ENCODE data around the gene ADGRE1.
A peak's percentile ranks its signal among the peaks of the same experiment; 100 is the strongest.

Gene ADGRE1

DNA sequence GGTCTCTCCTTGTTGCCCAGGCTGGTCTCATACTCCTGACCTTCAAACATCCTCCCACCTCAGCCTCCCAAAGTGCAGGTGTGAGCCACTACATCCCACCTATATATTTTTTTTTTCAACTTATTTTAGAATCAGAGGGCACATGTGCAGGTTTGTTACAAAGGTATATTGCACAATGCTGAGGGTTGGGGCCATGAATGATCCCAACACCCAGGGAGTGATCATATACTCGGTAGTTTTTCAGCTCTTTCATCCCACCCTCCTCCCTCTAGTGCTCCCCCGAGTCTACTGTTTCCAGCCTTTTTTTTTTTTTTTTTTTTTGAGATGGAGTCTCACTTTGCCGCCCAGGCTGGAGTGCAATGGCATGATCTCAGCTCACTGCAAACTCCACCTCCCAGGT is 38.4 kb upstream of the ADGRE1 start:
- Histone ChIP-seq H3K14ac (ENCODE audit: low read length) (no peak overlapping the region), H3K4me3 (ENCODE audit: low read depth, low read length) (no peak overlapping the region), H3K4me2 (ENCODE audit: low read length) (no peak overlapping the region), H2BK12ac (ENCODE audit: low read length) (no peak overlapping the region), H2AK5ac (ENCODE audit: low read length) (no peak overlapping the region), H3K36me3 (ENCODE audit: control insufficient read depth in 1 of 2, insufficient read depth in 2 of 2, low read length in 2 of 2) (no peaks in the 10 kb centered on the region), H3K27me3 (ENCODE audit: insufficient read depth, low read length) (no peaks in the 10 kb centered on the region), H3K79me2 (ENCODE audit: control insufficient read depth, insufficient read depth, low read length, poor library complexity) (no peaks in the 10 kb centered on the region), H4K91ac (ENCODE audit: low read depth, low read length) (no peak overlapping the region), H3K4ac (ENCODE audit: low read depth, low read length) (no peak overlapping the region), H3K23ac (ENCODE audit: low read length) (no peak overlapping the region), H3K18ac (ENCODE audit: low read length) (no peak overlapping the region), H4K8ac (ENCODE audit: low read depth, low read length) (no peak overlapping the region), H3K79me1 (ENCODE audit: low read length) (no peaks in the 10 kb centered on the region), H4K12ac (ENCODE audit: low read depth, low read length) (no peak overlapping the region), H2AFZ (ENCODE audit: insufficient read depth, low read length, poor library complexity) (no peak overlapping the region), H2BK120ac (ENCODE audit: insufficient read depth, low read length, poor library complexity) (no peak overlapping the region), H3K9ac (ENCODE audit: low read length) (no peak overlapping the region), H2BK5ac (ENCODE audit: low read depth, low read length, poor library complexity) (no peak overlapping the region), H3K4me1 (ENCODE audit: control insufficient read depth in 1 of 2, insufficient read depth in 2 of 2, low read length in 2 of 2) (no peaks in the 10 kb centered on the region), H3K27ac (ENCODE audit: low read depth, low read length) (no peak overlapping the region), H3K9me3 (ENCODE audit: insufficient read depth, low read depth, low read length) (no peaks in the 10 kb centered on the region)
- no CpG with 5 or more reads among the region's 3 CpGs for WGBS (ENCODE audit: extremely low coverage, insufficient coverage, insufficient read length)
- no peak for DNase-seq

DNA sequence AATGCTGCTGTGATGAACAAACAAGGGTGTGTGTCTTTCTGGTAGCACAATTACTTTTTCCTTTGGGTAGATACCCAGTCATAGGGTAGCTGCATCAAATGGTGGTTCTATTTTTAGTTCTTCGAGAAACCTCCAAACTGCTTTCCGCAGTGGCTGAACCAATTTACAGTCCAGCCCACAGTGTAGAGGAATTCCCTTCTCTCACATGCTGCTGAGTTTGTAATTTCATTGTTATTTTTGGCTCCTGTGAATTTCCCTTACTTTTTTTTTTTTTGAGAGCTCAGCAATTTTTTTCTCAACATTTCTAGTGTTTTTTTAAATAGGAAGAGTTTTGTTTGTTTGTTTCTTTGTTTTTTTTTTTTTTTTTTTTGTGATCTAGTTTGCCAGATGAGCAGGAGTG is 37.5 kb upstream of the ADGRE1 start:
- no CpG with 5 or more reads among the region's 2 CpGs for WGBS (ENCODE audit: extremely low coverage, insufficient coverage, insufficient read length)

DNA sequence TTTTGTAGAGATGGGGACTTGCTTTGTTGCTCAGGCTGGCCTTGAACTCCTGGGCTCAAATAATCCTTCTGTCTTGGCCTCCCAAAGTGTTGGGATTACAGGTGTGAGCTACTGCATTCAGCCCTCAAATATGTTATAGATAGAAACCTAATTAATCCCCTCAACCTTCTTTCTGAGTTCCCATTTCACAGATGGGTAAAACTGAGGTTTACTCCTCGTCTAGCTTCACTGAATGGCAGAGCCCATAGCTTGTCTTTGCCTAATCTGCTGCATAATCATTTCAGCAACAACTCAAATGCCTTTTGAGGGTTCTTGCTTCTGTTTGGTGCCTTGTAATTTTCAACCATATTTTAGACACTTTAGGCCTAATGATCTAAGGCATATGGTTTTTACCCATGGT is 36.0 kb upstream of the ADGRE1 start:
- H2BK12ac ChIP-seq (ENCODE audit: low read length) = no peak overlapping the region
- no peak overlapping the region for H2AFZ ChIP-seq (ENCODE audit: insufficient read depth, low read length, poor library complexity)
- H3K9me3 ChIP-seq (ENCODE audit: insufficient read depth, low read depth, low read length) = no peaks in the 10 kb centered on the region
- DNase-seq = no peak
- H3K4ac ChIP-seq (ENCODE audit: low read depth, low read length) = no peak overlapping the region
- no peak overlapping the region for H3K4me3 ChIP-seq (ENCODE audit: low read depth, low read length)
- H2BK120ac ChIP-seq (ENCODE audit: insufficient read depth, low read length, poor library complexity) = no peak overlapping the region
- H3K36me3 ChIP-seq (ENCODE audit: control insufficient read depth in 1 of 2, insufficient read depth in 2 of 2, low read length in 2 of 2) = no peaks in the 10 kb centered on the region
- no peak overlapping the region for H3K23ac ChIP-seq (ENCODE audit: low read length)
- no peak overlapping the region for H2AK5ac ChIP-seq (ENCODE audit: low read length)
- no peaks in the 10 kb centered on the region for H3K27me3 ChIP-seq (ENCODE audit: insufficient read depth, low read length)
- no peak overlapping the region for H3K9ac ChIP-seq (ENCODE audit: low read length)
- no peak overlapping the region for H4K91ac ChIP-seq (ENCODE audit: low read depth, low read length)
- no peak overlapping the region for H3K14ac ChIP-seq (ENCODE audit: low read length)
- no peak overlapping the region for H4K12ac ChIP-seq (ENCODE audit: low read depth, low read length)
- H3K4me1 ChIP-seq (ENCODE audit: control insufficient read depth in 1 of 2, insufficient read depth in 2 of 2, low read length in 2 of 2) = no peaks in the 10 kb centered on the region
- no peak overlapping the region for H3K4me2 ChIP-seq (ENCODE audit: low read length)
- no CpG with 5 or more reads among the region's 1 CpG for WGBS (ENCODE audit: extremely low coverage, insufficient coverage, insufficient read length)
- H3K79me1 ChIP-seq (ENCODE audit: low read length) = no peaks in the 10 kb centered on the region
- no peaks in the 10 kb centered on the region for H3K79me2 ChIP-seq (ENCODE audit: control insufficient read depth, insufficient read depth, low read length, poor library complexity)
- H4K8ac ChIP-seq (ENCODE audit: low read depth, low read length) = no peak overlapping the region
- H3K18ac ChIP-seq (ENCODE audit: low read length) = no peak overlapping the region
- no peak overlapping the region for H2BK5ac ChIP-seq (ENCODE audit: low read depth, low read length, poor library complexity)
- H3K27ac ChIP-seq (ENCODE audit: low read depth, low read length) = no peak overlapping the region

More for the DNA sequence above, 37.5 kb upstream of the ADGRE1 start:
- no peak overlapping the region for H3K27ac ChIP-seq (ENCODE audit: low read depth, low read length)
- no peak overlapping the region for H3K4me2 ChIP-seq (ENCODE audit: low read length)
- H3K4me3 ChIP-seq (ENCODE audit: low read depth, low read length) = no peak overlapping the region
- H3K79me1 ChIP-seq (ENCODE audit: low read length) = no peaks in the 10 kb centered on the region
- no peak overlapping the region for H2BK5ac ChIP-seq (ENCODE audit: low read depth, low read length, poor library complexity)
- peak in 1 of 2 donors; percentile 22 for DNase-seq
- H3K9me3 ChIP-seq (ENCODE audit: insufficient read depth, low read depth, low read length) = no peaks in the 10 kb centered on the region
- no peak overlapping the region for H2AFZ ChIP-seq (ENCODE audit: insufficient read depth, low read length, poor library complexity)
- no peak overlapping the region for H4K12ac ChIP-seq (ENCODE audit: low read depth, low read length)
- no peak overlapping the region for H2AK5ac ChIP-seq (ENCODE audit: low read length)
- H4K8ac ChIP-seq (ENCODE audit: low read depth, low read length) = no peak overlapping the region
- H2BK120ac ChIP-seq (ENCODE audit: insufficient read depth, low read length, poor library complexity) = no peak overlapping the region
- H3K9ac ChIP-seq (ENCODE audit: low read length) = no peak overlapping the region
- H3K4ac ChIP-seq (ENCODE audit: low read depth, low read length) = no peak overlapping the region
- no peaks in the 10 kb centered on the region for H3K4me1 ChIP-seq (ENCODE audit: control insufficient read depth in 1 of 2, insufficient read depth in 2 of 2, low read length in 2 of 2)
- no peak overlapping the region for H4K91ac ChIP-seq (ENCODE audit: low read depth, low read length)
- no peak overlapping the region for H2BK12ac ChIP-seq (ENCODE audit: low read length)
- H3K23ac ChIP-seq (ENCODE audit: low read length) = no peak overlapping the region
- no peak overlapping the region for H3K18ac ChIP-seq (ENCODE audit: low read length)
- H3K27me3 ChIP-seq (ENCODE audit: insufficient read depth, low read length) = no peaks in the 10 kb centered on the region
- H3K14ac ChIP-seq (ENCODE audit: low read length) = no peak overlapping the region
- H3K36me3 ChIP-seq (ENCODE audit: control insufficient read depth in 1 of 2, insufficient read depth in 2 of 2, low read length in 2 of 2) = no peaks in the 10 kb centered on the region
- H3K79me2 ChIP-seq (ENCODE audit: control insufficient read depth, insufficient read depth, low read length, poor library complexity) = no peaks in the 10 kb centered on the region

DNA sequence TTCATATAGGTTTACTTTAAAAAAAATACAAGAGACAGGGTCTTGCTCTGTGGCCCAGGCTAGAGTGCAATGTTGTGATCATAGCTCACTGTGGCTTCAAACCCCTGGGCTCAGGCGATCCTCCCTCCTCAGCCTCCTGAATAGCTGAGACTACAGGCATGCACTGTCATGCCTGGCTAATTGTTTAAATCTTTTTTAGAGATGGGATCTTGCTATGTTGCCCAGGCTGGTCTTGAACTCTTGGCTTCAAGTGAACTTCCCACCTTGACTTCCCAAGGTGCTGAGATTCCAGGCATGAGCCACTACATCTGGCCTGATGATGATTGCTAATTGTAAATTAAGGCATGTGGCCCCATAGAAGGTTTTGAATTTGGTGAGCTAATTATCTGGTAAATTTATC is 35.4 kb upstream of the ADGRE1 start:
- H4K91ac ChIP-seq (ENCODE audit: low read depth, low read length) = no peak overlapping the region
- H3K4me3 ChIP-seq (ENCODE audit: low read depth, low read length) = no peak overlapping the region
- H3K36me3 ChIP-seq (ENCODE audit: control insufficient read depth in 1 of 2, insufficient read depth in 2 of 2, low read length in 2 of 2) = no peaks in the 10 kb centered on the region
- no peaks in the 10 kb centered on the region for H3K79me1 ChIP-seq (ENCODE audit: low read length)
- H2AFZ ChIP-seq (ENCODE audit: insufficient read depth, low read length, poor library complexity) = no peak overlapping the region
- H3K14ac ChIP-seq (ENCODE audit: low read length) = no peak overlapping the region
- H2AK5ac ChIP-seq (ENCODE audit: low read length) = no peak overlapping the region
- H2BK12ac ChIP-seq (ENCODE audit: low read length) = no peak overlapping the region
- no peak overlapping the region for H4K8ac ChIP-seq (ENCODE audit: low read depth, low read length)
- no peak overlapping the region for H3K23ac ChIP-seq (ENCODE audit: low read length)
- H3K9ac ChIP-seq (ENCODE audit: low read length) = no peak overlapping the region
- no peak overlapping the region for H2BK120ac ChIP-seq (ENCODE audit: insufficient read depth, low read length, poor library complexity)
- no peaks in the 10 kb centered on the region for H3K4me1 ChIP-seq (ENCODE audit: control insufficient read depth in 1 of 2, insufficient read depth in 2 of 2, low read length in 2 of 2)
- H2BK5ac ChIP-seq (ENCODE audit: low read depth, low read length, poor library complexity) = no peak overlapping the region
- DNase-seq = no peak
- no peak overlapping the region for H3K4ac ChIP-seq (ENCODE audit: low read depth, low read length)
- H3K79me2 ChIP-seq (ENCODE audit: control insufficient read depth, insufficient read depth, low read length, poor library complexity) = no peaks in the 10 kb centered on the region
- H3K4me2 ChIP-seq (ENCODE audit: low read length) = no peak overlapping the region
- H3K27ac ChIP-seq (ENCODE audit: low read depth, low read length) = no peak overlapping the region
- H3K9me3 ChIP-seq (ENCODE audit: insufficient read depth, low read depth, low read length) = peaks cover 3% of the 10 kb centered on the region
- no peaks in the 10 kb centered on the region for H3K27me3 ChIP-seq (ENCODE audit: insufficient read depth, low read length)
- no peak overlapping the region for H4K12ac ChIP-seq (ENCODE audit: low read depth, low read length)
- no CpG with 5 or more reads among the region's 1 CpG for WGBS (ENCODE audit: extremely low coverage, insufficient coverage, insufficient read length)
- no peak overlapping the region for H3K18ac ChIP-seq (ENCODE audit: low read length)
